HG03520 (cell line): ENCODE results near the gene SPACDR.
"Not testable (repeated sequence)": the region's sequence is repeated elsewhere in the genome, so short reads cannot be mapped to it uniquely, and the experiment has no call there.

Experiments used
- ATAC-seq: cut with Tn5 transposase; IDR thresholded peaks from one replicate; pipeline ENCODE4 v1.9.1; 2021; ENCODE audit warnings: mild to moderate bottlenecking, moderate library complexity; ENCODE audit not compliant: unreplicated experiment

Gene SPACDR

GRCh38 chr7:100464210-100464660 lies at the start of gene SPACDR:
TSS of gene SPACDR (minus strand) at chr7:100464260. CDS start at chr7:100464025, 235 bp downstream.
- no peak for ATAC-seq

GRCh38 chr7:100513212-100513810 lies 49.3 kb upstream of the SPACDR start:
- no peak for ATAC-seq

GRCh38 chr7:100510437-100511239 lies 46.6 kb upstream of the SPACDR start:
- no peak for ATAC-seq

- ATAC-seq, result no peak
Measured at GRCh38 chr7:100509231-100509630, 45.2 kb upstream of the SPACDR start.

- ATAC-seq, result no peak
Measured at GRCh38 chr7:100506356-100506923, 42.4 kb upstream of the SPACDR start.

- ATAC-seq, result no peak
Measured at GRCh38 chr7:100504887-100505611, 41.0 kb upstream of the SPACDR start.

- not testable (repeated sequence) for ATAC-seq
Measured at GRCh38 chr7:100504031-100504430, 40.0 kb upstream of the SPACDR start.

GRCh38 chr7:100500743-100501142 lies 36.7 kb upstream of the SPACDR start:
- not testable (repeated sequence) for ATAC-seq

GRCh38 chr7:100496509-100496908 lies 32.4 kb upstream of the SPACDR start:
- ATAC-seq, result no peak

GRCh38 chr7:100493476-100494264 lies 29.6 kb upstream of the SPACDR start:
- no peak for ATAC-seq

GRCh38 chr7:100492738-100493475 lies 28.8 kb upstream of the SPACDR start:
- no peak for ATAC-seq

- no peak for ATAC-seq
Measured at GRCh38 chr7:100491192-100491578, 27.1 kb upstream of the SPACDR start.

GRCh38 chr7:100490483-100491191 lies 26.6 kb upstream of the SPACDR start:
- ATAC-seq, result no peak

GRCh38 chr7:100489824-100490223 lies 25.8 kb upstream of the SPACDR start:
- ATAC-seq, result no peak

- ATAC-seq, result no peak
Measured at GRCh38 chr7:100489121-100489520, 25.1 kb upstream of the SPACDR start.

GRCh38 chr7:100488333-100489095 lies 24.5 kb upstream of the SPACDR start:
- ATAC-seq, result no peak

- ATAC-seq, result no peak
Measured at GRCh38 chr7:100486753-100487446, 22.8 kb upstream of the SPACDR start.

- no peak for ATAC-seq
Measured at GRCh38 chr7:100486111-100486636, 22.1 kb upstream of the SPACDR start.
